ENCODE results near the gene METTL1. TPM values are rescaled to one million over a fixed set of nuclear protein-coding genes. Genes with fewer than 3 reads are reported as not detected.
A peak's percentile ranks its signal among the peaks of the same experiment; 100 is the strongest.

METTL1 gene
- total and polyA plus RNA-seq, 9 of the 15 experiments (the other 6 are each of a cell fraction or from before 2014, with no cell fraction given) = 12.6 to 65.9 (median 39.2) TPM

DNA sequence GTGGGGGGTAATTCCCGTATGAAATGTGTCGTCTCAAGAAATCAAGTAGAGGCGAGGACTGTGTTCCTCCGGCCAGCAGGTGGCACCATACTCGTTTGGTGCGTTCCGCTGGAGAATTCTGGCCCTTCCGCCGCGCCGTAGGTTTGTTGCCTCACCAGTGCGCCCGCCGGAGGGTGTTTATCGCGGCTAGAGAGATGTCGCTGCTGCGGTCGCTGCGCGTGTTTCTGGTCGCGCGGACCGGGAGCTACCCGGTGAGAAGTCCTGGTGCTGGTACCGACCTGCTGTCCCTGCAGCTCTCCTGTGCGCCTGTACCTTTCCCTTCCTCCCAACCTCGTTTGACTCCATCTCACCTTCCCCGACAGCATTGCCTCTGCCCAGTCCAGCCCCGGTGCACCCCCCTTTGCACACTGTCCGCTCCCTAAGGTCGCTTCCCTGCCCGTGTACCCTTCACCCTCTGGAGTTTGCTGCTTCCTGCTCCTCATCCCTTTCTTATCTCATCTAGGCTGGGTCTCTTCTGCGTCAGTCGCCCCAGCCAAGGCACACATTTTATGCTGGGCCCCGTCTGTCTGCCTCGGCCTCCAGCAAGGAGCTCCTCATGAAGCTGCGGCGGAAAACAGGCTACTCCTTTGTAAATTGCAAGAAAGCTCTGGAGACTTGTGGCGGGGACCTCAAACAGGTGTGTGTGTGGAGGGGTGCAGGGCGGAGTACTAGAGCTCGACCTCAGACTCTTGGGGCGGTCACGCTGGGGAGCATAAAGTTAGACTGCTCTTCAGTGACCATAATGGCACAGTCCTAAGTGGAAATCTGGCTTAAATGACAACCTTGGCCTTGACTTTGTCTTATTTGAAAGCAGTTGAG, 10.9 kb upstream of the METTL1 start, which contains the start of gene TSFM (continued):
- TF ChIP-seq YY1 (IDR thresholded peaks at IDR 0.05; ENCODE audit: borderline replicate concordance in 1 of 3, control insufficient read depth in 1 of 3, extremely low read depth in 1 of 3, insufficient read depth in 3 of 3, insufficient read length in 1 of 3, insufficient replicate concordance in 2 of 3, low read depth in 1 of 3, low read length in 2 of 3) = peak; percentile 8 to 75 (median 71)
- no peak for TF ChIP-seq CHD4 (IDR thresholded peaks at IDR 0.05; ENCODE audit: insufficient read depth, insufficient replicate concordance, low read depth, low read length, poor library complexity, severe bottlenecking)
- TF ChIP-seq, protein P1, sequence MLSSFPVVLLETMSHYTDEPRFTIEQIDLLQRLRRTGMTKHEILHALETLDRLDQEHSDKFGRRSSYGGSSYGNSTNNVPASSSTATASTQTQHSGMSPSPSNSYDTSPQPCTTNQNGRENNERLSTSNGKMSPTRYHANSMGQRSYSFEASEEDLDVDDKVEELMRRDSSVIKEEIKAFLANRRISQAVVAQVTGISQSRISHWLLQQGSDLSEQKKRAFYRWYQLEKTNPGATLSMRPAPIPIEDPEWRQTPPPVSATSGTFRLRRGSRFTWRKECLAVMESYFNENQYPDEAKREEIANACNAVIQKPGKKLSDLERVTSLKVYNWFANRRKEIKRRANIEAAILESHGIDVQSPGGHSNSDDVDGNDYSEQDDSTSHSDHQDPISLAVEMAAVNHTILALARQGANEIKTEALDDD (IDR thresholded peaks at IDR 0.05) = no peak; the same call in 1 of the 2 replicates
- TF ChIP-seq, protein P2, sequence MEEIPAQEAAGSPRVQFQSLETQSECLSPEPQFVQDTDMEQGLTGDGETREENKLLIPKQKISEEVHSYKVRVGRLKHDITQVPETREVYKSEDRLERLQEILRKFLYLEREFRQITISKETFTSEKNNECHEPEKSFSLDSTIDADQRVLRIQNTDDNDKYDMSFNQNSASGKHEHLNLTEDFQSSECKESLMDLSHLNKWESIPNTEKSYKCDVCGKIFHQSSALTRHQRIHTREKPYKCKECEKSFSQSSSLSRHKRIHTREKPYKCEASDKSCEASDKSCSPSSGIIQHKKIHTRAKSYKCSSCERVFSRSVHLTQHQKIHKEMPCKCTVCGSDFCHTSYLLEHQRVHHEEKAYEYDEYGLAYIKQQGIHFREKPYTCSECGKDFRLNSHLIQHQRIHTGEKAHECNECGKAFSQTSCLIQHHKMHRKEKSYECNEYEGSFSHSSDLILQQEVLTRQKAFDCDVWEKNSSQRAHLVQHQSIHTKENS (CRISPR knock-in tag; IDR thresholded peaks at IDR 0.05) = no peak
- no peak for TF ChIP-seq CBFA2T2 (conservative IDR thresholded peaks at IDR 0.05)
- no peak for TF ChIP-seq PRPF4 (IDR thresholded peaks at IDR 0.05; ENCODE audit: insufficient read depth, low read depth, low read length, poor library complexity, severe bottlenecking)
- TF ChIP-seq BHLHE40 (IDR thresholded peaks at IDR 0.05; ENCODE audit: low read length) = 0 out of 2 replicates have a peak, but pooled peaks have one; percentile 36
- TF ChIP-seq CEBPG (CRISPR knock-in tag; IDR thresholded peaks at IDR 0.05) = peak; percentile 95
- TF ChIP-seq CEBPG (tag; conservative IDR thresholded peaks at IDR 0.05 in 1 of 2, IDR thresholded peaks at IDR 0.05 in 1 of 2) = peak; percentile 85 to 93
- TF ChIP-seq ZKSCAN8 (CRISPR knock-in tag; IDR thresholded peaks at IDR 0.05) = no peak
- TF ChIP-seq, protein P3, sequence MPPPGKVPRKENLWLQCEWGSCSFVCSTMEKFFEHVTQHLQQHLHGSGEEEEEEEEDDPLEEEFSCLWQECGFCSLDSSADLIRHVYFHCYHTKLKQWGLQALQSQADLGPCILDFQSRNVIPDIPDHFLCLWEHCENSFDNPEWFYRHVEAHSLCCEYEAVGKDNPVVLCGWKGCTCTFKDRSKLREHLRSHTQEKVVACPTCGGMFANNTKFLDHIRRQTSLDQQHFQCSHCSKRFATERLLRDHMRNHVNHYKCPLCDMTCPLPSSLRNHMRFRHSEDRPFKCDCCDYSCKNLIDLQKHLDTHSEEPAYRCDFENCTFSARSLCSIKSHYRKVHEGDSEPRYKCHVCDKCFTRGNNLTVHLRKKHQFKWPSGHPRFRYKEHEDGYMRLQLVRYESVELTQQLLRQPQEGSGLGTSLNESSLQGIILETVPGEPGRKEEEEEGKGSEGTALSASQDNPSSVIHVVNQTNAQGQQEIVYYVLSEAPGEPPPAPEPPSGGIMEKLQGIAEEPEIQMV (tag; conservative IDR thresholded peaks at IDR 0.05; ENCODE audit: low read depth) = no peak
- TF ChIP-seq ZNF507 (tag; conservative IDR thresholded peaks at IDR 0.05) = no peak
- no peak for TF ChIP-seq SMAD2 (IDR thresholded peaks at IDR 0.05; ENCODE audit: low read depth, low read length)
- peak; percentile 64; the same call in 1 of the 2 replicates for TF ChIP-seq TCF7 (IDR thresholded peaks at IDR 0.05; ENCODE audit: borderline replicate concordance)
- TF ChIP-seq SRSF3 (IDR thresholded peaks at IDR 0.05; ENCODE audit: insufficient read depth, low read length) = no peak
- no peak for TF ChIP-seq CBFA2T3 (IDR thresholded peaks at IDR 0.05)
- TF ChIP-seq ZNF639 (CRISPR knock-in tag; conservative IDR thresholded peaks at IDR 0.05 in 1 of 2, IDR thresholded peaks at IDR 0.05 in 1 of 2) = peak in 1 of 2 experiments; percentile 91; a peak in 2 of 4 replicates
- 0 out of 2 replicates have a peak, but pooled peaks have one; percentile 14 for TF ChIP-seq ZNF232 (CRISPR knock-in tag; IDR thresholded peaks at IDR 0.05)
- TF ChIP-seq MTA3 (IDR thresholded peaks at IDR 0.05; ENCODE audit: borderline replicate concordance) = peak; percentile 99

Measured in K562 (cell line).